Fibroblast of lung (primary cell): ENCODE results near the gene CLCA1.

Source experiments
- EZH2 ChIP-seq: IDR thresholded peaks from 2 replicates; pipeline ENCODE4 v1.5.1; 2012; ENCODE audit warnings: low read length, control low read depth, mild to moderate bottlenecking; ENCODE audit errors: missing control alignments
- TF ChIP-seq, protein P1 (sequence below), 2 donors: IDR thresholded peaks in 1 of 2; conservative IDR thresholded peaks in 1 of 2; 1 replicate in 1 of 2; 2 replicates in 1 of 2; pipeline ENCODE4 v1.5.1; 2011 to 2012; ENCODE audit warnings: low read length in 2 of 2, control low read depth in 1 of 2, inconsistent platforms in 1 of 2, low read depth in 1 of 2, mild to moderate bottlenecking in 1 of 2

DNA sequence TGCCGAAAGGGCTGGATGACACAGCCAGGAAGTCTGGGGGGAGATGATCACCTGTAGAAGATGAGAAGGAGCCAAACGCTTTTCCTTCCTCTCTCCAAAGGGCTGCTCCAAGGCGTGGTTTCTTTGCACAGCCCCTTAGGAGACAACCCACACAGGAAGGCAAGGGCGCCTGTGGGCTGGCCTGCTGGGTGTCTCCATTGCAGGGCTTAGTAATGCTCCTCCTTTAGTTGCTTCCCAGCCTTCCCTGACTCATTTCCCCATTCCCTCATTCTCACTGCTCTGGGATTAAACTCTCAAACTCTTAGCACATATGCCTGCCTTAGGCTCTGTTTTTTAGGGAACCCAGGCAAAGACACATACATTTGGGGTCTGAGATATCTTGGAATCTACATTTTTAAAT lies 1.7 kb upstream of the CLCA1 start:
- TF ChIP-seq, protein P1, sequence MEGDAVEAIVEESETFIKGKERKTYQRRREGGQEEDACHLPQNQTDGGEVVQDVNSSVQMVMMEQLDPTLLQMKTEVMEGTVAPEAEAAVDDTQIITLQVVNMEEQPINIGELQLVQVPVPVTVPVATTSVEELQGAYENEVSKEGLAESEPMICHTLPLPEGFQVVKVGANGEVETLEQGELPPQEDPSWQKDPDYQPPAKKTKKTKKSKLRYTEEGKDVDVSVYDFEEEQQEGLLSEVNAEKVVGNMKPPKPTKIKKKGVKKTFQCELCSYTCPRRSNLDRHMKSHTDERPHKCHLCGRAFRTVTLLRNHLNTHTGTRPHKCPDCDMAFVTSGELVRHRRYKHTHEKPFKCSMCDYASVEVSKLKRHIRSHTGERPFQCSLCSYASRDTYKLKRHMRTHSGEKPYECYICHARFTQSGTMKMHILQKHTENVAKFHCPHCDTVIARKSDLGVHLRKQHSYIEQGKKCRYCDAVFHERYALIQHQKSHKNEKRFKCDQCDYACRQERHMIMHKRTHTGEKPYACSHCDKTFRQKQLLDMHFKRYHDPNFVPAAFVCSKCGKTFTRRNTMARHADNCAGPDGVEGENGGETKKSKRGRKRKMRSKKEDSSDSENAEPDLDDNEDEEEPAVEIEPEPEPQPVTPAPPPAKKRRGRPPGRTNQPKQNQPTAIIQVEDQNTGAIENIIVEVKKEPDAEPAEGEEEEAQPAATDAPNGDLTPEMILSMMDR (conservative IDR thresholded peaks at IDR 0.05 in 1 of 2, IDR thresholded peaks at IDR 0.05 in 1 of 2; ENCODE audit: low read depth in 1 of 2, low read length in 2 of 2), result no peak
- TF ChIP-seq EZH2, result no peak
